ENCODE results near the gene SULF2.

Gene SULF2

DNA sequence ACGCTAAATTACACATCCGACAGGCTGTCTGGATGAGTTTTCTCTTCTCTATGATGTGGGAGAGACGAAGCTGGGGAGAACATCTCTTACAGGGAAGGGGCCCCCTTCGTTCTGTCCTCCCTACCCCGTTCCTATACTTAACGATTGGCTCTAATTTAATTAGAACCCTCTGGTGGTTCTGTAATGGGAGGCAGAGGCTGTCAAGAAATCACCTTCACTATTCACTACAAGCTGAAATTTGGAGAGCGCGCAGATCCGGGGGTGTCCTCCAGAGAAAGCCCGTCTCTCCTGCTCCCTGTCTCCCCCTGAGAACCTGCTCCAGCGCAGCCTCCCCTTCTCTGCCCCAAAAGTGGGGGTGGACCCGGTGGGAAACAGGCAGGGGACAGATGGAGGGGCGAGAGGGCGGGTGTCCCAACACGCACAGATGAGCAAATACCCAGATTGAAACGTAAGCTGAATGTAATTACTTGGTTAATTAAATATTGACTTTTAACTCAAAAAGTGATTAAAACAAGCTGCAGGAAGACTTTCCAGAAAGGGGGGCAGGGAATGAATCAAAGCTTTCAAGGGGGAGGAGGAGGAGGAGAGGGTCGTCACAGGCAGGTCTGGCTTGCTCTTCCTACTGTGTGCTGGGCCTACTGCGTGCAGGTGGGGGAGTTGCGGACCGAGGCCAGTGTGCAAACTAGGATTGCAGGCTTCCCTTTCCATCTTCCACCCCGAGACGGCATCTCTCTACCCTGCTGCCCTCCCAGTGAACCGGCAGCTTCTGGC, 1.3 kb downstream of the SULF2 start:
- peak; percentile 59 for DNase-seq

DNA sequence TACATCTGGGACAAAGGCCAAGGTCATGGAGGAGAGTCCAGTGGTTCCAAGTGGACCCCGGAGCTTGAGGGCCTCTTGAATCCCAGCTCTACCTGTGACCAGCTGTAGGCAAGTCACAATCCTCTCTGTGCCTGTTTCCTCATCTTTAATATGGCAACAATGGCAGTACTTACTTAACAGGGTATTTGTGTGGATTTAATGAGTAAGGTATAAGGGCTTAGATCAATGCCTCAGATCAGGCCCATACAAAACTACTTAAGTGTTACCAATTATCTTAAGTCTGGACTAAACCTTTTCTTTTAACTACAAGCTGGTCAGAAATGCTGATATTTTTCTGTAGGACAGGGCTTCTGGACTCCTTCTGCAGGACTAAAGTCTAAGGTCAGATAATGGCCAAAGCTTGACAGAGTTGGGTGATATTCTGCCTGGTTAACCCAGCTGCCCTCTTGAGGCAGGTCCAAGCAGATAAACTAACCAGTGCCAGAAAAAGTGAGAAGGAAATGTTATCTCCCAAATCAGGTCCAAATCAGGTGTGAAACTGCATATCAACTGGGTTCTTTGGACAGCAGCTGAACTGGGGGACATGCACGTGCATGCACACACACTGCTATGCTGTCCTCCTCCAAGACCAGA, 2.2 kb downstream of the SULF2 start:
- DNase-seq, result no peak

DNA sequence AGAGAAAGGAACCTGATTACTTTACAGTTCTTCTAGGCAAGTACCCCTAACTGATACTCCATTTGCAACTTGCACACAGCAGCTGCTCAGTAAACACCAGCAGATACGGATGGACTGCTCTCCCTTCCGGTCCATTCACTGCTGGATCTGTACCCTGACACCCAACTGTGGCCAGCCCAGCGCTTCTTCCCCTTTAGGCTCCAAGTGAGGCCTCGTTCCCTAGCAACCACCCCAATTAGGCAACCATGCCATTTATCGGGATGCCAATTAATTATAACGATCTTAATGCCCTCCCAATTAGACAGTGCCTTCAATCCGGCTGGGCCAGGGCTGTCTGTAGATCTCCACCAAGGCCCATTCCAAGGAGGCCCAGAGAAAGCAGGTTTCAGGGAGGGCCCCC, 3.2 kb downstream of the SULF2 start:
- peak; percentile 63 for DNase-seq

DNA sequence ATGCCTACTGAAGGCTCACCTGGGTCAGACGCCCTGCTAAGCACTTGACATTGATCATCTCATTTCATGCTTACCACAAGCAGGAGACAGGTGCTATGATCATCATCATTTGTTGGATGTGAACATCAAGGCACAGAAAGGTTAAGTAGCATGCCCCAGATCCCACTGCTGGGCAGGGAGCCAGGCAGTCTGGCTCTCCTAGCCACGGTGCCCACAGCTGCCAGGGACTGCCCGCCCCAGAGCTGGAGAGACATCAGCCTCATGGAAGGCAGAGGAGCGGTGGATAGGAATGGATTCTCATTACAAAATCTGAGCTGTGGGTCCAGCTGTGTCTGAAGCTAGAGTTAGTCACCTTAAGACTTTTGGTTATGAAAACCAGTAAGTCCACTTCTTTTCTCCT, 3.6 kb downstream of the SULF2 start:
- no peak for DNase-seq

DNA sequence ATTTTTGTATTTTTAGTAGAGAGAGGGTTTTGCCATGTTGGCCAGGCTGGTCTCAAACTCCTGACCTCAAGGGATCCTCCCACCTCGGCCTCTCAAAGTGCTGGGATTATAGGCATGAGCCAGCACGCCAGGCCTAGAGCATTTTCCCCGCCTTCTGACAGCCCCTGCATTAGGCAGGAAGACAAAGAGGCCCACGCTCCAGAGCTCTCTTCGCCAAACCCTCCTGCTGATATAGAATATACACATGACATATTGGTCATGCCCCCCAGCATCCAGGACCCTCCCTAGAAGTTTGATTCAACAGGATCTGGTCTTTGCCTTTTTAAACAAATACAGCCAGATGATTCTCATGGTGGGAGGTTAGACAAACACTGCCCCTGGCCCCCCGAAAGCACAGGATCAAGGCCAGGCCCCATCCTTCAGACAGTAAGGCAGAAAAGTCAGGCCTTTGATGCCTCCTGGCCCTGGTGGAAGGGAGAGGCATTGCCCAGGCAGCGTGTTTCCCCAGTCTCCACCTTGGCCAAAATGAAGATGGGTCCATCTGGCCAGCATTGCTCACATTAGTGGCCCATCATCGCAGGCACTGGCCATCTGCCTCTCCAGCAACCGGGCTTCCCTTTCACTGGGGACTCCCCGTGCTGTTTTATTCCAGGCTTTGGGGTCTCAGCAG, 4.4 kb downstream of the SULF2 start:
- DNase-seq, result no peak

DNA sequence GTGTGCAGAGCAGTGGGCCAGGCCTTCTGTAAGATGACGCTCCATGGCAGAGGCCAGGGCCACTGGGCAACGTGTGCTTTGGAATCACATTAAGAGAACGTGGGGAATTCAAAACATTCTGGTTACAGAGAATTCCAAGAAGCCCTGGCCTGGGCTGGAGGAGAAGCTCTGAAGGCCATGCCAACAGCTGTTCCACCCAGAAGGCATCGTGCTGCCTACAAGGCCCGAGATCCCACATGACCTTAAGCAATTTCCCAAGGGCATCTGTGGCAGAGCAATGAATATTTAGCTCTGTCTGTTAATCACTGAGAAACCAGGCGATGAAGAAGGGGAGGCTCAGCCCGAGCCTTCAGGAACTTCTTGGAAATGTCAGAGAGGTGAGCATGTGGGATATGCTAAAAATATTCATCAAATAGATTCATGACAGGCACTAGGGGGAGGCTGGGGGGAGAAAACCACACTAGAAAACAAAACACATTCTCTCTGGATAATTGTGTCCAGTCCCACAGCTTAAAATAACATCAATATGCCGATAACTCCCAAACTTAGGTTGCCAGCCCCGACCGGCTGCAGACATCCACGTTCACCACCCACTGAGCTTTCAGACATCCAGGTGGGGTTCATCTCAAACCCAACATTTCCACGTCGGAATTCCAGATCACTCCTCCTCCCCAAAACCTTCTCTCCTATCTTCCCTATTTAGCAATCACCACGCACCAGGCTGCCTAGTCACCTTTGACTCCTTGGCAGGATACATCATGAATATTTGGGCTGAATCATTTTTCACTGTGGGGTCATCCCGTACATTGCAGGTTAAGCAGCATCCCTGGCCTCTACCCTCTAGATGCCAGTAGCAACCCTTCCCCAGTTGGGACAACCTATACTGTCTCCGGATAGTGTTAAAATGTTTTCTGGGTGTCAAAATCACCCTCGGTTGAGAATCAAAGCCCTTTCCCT, 6.6 kb downstream of the SULF2 start:
- DNase-seq, result no peak

DNA sequence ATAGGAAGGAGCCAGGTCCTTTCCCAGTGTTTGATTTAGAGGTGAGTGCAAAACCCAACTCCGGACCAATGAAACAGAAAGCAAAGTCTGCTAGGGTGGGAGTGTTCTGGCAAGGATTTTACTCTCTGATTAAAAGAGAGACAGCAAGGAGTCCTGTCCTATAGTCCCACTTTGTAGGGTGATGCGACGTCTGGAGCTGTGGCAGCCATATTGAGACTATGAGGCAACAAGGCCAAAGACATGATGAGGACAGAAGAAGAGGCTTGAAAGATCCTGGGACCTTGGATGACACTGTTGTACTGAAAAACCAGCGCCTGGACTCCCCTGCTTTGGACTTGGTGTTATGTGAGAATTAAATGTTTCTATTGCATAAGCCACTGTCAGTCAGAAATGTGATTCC, 8.1 kb downstream of the SULF2 start:
- no peak for DNase-seq

DNA sequence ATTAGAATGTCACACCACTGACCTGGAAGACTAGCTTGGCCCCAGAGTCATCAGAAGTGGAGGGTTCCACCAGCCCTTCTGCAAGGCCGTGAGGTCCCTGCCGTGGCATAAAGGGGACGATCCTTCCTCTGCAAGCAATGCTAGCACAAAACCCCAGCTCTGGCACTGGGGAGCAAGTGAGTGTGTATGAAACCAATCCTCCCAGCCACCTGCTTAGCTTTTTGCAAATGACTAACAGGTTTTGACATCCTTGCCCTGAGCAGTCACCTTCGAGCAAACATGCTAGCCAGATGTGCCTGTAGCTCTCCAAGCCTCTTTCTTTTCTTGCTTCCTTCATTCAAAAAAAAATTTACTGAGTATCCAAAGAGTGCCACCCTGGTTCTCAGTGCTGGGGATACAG, 8.6 kb downstream of the SULF2 start:
- DNase-seq, result no peak

DNA sequence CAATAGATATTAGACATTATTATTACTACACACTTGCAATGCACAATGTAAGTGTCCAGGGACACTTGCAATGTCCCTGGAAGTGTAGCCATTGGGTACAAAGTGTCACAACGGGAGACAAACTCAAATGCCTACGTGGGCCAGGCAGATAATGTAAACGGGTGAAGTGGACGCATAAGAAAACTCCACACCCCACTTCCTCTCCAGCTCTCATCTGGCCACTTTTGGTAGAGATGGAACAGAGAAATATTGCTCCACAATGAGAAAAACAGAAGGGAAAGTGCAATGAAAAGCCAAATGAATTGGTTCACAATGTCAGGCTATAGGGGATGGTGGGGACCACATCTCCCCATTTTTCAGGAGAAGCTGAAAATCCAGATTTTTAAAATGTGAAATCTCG, 9.4 kb downstream of the SULF2 start:
- DNase-seq, result no peak

DNA sequence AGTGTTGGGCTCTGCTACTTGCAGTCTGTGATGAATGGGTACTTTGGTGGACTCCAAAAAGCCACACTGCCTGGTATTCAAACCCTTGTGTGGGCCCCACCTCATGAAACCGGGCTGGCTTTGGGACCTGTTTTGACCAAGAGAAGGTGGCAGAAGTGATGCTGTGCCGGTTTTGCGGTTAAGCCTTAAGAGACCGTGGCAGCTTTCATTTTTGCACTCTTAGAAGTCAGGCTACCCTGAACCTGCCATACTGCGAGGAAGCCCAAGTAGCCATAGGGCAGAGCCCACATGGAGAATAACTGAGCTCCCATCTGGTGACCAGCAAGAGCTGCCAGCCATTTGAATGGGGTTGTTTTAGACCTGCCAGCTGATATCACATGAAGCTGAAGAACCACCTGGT, 10.2 kb downstream of the SULF2 start:
- no peak for DNase-seq

DNA sequence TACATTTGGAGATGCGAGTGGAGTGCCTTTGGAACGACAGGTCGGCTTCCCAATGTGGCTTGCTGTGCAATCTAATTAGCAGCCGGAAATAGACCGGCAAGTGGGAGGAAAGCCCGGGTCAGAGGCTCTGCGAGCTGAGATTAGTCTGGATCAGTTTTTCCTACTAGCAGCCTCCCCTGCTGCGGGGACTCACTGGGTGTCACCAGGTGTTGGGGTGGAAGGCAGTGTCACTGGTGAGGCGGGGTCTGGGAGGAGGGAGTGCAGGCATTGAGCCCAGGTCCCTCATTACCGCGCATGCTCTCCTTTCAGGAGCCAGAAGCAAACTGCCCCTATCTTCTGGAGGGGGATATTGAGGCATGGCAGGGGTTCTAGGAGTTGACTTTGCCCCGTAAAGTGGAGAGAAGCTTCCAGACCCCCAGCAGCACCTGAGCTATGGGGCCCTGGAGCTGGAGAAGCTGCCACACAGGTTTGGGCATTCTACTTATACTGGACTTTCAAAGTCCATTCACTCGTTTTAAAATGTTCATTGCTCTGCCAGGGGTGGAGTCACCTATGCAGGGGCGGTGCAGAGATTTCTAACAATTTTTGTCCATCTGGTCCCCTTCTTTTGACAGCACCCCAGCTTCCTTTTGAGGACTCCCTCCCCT, 11.0 kb downstream of the SULF2 start:
- no peak for DNase-seq

DNA sequence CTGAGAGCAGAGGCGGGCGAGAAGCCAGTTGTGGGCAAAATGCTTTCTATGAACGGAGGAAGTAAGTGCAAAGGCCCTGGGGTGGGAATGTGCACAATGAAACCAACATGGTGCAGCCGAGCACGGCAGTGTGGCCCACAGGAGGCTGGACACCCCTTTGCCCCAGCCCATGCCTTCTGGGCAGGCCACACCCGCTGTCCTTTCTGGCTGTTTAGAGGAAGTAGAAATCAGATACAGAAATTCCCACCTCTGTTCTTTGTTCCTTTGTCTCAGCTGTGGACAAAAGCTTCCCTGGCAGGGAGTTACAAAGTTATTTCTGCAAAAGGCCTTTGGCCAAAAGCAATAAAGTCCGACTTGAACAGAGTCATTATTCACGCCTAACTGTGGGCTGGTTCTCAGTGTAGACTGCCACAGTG, 11.9 kb downstream of the SULF2 start:
- no peak for DNase-seq

DNA sequence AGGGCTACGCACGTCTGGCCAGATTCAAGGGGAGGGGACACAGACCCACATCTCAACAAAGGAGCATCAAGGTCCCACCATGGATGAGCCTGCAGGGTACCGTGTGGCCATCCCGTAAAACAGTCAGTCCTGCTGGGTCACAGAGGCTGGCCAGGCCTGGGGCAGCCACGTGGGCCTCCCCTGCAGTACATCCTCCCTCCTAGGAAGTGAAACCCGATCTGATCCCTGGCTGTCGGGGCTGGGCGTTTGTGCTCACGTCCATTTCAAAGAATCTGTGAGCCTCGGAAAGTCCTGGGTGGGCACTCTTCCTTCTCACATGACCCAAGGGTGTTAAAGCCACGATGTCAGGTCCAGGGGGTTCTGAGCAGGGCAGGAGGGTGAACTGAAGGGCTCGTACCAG, 14.3 kb downstream of the SULF2 start:
- DNase-seq, result no peak

DNA sequence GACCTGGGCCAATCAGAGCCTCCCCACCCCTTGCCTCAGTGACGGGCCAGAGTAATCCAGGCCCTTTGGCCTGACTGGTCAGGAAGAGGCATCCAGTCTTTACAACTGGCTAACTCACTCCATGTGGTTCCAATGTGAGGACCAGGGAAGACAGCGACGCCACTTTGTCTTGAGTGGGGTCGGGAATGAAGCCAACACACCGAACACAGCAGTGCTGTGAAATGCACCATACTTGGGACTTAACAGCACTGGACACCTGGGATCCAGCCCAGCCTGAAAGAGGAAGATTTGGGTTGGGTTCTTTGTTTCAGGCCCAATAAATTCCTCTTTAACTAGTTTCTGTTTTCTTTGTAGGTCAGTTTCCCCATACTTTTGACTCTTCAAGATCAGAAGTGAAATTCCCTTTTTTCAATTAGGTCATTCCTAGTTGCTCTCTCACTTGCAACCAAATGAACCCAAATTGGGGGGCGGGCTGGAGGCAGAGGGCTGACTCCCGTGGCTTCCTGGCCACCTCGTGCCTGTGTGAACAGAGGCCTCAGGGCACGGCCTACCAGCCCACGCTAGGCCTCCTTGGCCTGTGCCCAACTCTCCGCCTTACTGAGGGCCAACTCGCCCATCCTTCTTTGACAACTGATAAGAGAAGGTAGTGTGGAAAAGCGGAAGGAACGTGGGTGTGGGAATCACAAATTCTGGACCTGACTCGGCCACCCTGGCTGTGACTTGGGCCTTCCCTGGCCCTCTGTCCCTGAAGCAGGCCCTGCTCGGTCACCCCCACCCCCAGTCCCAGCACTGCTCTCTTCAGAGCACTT, 17.1 kb downstream of the SULF2 start:
- no peak for DNase-seq

DNA sequence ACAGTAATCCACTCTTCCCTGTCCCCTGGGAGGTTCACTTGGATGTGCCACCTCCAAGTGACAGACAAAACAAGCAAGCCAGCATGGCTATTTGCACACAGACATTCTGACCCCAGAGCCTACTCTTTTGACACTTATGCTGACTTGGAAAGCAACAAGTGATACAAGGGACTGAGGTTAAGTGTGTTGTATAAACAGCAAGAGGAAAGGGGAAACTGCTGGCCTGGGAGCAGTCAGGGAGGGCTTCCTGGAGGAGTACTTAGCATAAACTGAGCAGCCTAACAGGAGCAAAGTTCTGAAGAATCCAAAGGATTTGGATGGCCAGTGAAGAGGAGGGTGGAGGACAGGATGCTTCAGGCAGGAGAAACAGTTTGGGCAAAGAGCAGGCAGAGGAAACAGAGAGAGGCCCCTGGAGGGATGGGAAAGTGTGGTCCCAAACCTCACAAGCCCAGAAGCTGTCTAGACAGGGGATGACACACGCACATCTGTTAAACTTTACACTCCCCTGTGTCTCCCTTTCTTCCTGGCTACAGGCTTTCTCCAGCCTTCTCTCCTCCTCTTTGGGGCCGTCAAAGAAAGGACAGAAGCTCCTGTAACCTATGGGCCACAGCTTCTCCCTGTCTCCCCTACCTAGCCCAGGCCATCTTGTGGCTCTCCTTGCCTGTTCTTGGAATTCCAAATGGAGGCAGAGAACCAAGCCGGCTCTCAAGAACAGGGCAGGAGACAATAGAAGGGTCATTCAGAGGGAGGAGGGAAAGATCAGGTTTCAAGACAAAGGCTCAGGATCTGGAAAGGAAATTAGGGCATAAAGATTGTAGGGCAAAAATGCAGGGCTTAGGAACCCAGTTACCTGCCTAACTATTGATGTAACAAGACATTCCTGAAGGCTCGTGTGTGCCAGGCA, 19.3 kb downstream of the SULF2 start:
- peak; percentile 35 for DNase-seq

DNA sequence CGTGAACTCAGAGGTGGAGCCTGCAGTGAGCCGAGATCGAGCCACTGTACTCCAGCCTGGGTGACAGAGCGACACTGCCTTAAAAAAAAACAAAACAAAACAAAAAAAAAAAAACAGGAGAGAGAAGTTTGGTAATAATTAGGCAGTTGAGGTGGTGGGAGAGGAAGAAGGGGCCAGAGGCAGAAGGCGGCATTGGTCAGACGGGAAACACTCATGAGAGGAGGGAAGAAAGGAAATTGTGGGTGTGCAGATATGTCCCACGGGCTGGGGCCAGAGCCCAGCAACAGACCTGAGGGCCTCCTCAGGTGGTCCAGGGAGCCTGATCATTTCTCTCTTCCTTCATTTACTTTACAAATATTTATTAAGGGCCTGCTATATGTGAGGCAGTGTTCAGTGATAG, 20.0 kb downstream of the SULF2 start:
- no peak for DNase-seq

DNA sequence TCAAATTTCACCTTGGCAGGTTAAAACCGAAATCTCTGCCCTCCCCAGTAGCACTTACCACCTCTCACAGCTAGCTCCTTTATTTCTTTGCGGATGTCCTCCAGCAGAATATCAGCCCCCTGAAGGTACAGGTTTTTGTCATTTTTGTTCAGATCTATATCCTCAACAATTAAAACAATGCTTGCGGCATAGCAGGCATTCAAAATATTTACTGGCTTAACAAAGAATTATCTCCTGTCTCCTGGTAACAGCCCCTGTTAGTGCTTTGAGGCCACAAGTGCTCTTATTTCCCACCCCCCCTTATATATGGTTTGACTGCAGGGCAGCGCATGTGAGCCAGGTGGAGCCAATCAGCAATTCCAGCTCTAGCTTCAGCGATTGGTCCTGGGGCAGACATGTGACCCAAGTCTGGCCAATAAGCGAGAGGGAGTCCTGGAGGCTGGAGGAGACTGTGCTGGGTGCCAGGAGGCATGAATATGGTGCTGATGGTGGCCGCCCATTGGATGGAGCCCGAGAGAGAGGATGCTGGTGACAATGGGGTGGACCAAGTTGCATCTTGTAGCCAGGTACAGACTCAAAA, 21.0 kb downstream of the SULF2 start:
- no peak for DNase-seq

DNA sequence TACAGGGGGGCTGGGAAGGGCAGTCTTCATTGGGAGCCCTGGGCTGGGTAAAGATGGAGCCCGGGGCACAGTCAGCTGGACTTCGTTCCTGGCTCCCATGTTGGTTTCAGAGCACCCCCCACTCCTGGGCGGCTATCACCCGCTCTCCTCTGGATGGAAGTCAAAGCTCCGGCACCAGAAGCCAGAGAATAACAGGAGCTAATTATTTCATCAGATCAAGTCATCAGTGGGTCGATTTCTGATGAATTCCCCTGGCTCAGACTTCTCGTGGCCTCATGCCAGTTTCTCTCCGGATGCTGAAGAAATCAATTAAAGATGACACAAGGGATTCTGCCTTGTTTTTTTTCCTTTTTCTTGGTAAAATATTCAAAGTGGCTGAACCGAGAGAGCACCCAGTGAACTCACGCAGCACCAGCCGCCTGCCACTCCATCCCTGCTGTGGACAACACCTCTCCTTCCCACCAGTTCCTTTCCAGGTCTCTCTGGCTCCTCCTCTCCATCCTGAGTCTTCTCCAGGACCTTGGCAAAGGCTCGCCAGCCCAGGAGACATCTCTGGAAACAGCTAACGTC, 22.5 kb downstream of the SULF2 start:
- peak; percentile 23 for DNase-seq

DNA sequence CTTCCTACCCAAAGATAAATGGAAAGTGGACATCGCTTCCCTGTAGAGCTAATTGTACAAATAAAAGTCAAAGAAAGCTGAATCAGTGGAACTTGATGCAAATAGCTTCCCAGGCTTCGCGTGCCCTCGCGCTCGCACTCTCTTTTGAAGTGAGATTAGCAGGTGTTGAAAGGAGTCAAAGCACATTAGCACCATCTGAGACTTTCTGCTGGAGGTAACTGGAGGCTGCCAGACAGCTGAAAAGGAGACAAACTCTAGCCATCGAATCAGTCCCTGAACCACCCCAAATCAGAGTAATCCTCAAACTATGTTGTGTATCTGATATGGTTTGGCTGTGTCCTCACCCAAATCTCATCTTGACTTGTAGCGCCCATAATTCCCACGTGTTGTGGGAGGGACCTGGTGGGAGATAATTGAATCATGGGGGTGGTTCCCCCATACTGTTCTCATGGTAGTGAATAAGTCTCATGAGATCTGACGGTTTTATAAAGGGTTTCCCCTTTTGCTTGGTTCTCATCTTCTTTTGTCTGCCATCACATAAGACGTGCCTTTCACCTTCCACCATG, 23.7 kb downstream of the SULF2 start:
- DNase-seq, result no peak
